ENCODE results near the gene SNAPC1. TPM values are rescaled to one million over a fixed set of nuclear protein-coding genes. Genes with fewer than 3 reads are reported as not detected.

Gene SNAPC1
- total RNA-seq, 1 experiment from 2014 or later, result 6.8 TPM

DNA sequence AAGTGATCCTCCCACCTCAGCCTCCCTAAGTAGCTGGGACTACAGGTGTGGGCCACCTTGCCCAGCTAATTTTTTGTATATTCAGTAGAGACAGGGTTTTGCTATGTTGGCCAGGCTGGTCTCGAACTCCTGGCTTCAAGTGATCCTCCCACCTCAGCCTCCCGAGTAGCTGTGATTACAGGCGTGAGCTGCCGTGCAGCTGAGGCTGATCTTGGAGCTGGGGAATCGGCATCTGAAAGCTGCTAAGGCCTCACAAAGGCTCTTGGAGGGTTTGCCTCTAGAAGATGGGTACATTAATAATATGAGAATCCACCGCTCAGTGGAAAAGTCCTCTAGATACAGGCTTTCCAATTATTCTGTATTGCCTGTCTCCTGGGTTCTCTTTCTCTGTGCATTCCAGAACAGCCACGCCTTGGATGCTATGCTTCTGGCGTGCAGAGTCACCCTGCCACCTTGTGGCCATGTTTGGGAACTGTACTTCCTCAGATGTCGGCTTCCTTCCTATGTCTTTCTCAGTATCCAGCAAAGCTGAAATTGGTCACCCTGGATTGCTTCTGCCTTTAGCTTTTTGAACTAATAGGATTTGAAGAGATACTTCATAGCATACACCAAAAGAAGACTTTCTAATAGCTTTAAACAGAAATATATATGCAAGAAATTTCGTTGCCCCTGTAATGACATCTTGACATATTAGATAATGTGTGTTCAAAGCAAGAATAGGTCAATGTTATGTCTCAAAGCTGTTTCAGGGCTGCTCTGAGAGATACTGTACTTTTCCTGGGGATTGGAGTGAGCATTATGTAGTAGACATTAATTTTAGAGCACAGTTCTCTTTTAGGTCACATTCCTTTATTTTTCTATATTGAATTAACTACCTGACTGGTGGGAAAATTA, 75.4 kb downstream of the SNAPC1 start:
- no peak overlapping the region for H3K56ac ChIP-seq (ENCODE audit: insufficient read length, low read depth, low read length)
- no peak overlapping the region for H3K18ac ChIP-seq (ENCODE audit: insufficient read length, low read depth, low read length)
- H2BK15ac ChIP-seq (ENCODE audit: low read depth, low read length), result no peak overlapping the region
- H4K5ac ChIP-seq (ENCODE audit: insufficient read length, low read depth, low read length), result no peak overlapping the region
- H3K4ac ChIP-seq (ENCODE audit: low read depth, low read length), result no peak overlapping the region
- TF ChIP-seq, protein P1, sequence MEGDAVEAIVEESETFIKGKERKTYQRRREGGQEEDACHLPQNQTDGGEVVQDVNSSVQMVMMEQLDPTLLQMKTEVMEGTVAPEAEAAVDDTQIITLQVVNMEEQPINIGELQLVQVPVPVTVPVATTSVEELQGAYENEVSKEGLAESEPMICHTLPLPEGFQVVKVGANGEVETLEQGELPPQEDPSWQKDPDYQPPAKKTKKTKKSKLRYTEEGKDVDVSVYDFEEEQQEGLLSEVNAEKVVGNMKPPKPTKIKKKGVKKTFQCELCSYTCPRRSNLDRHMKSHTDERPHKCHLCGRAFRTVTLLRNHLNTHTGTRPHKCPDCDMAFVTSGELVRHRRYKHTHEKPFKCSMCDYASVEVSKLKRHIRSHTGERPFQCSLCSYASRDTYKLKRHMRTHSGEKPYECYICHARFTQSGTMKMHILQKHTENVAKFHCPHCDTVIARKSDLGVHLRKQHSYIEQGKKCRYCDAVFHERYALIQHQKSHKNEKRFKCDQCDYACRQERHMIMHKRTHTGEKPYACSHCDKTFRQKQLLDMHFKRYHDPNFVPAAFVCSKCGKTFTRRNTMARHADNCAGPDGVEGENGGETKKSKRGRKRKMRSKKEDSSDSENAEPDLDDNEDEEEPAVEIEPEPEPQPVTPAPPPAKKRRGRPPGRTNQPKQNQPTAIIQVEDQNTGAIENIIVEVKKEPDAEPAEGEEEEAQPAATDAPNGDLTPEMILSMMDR (conservative IDR thresholded peaks at IDR 0.05), result peak; percentile 94
- Mint-ChIP-seq H3K27ac (no peak overlapping the region), H3K9me3 (peaks cover 2 to 4% of the 10 kb centered on the region in 2 experiments; a peak in 2 of 5 replicates), H3K27me3 (ENCODE audit: low read depth) (no peaks in the 10 kb centered on the region), H3K4me3 (no peak overlapping the region), H3K4me1 (peaks cover 15 to 16% of the 10 kb centered on the region in 2 experiments), H3K36me3 (ENCODE audit: insufficient read depth in 1 of 3, low read depth in 3 of 3) (no peaks in the 10 kb centered on the region)
- no peak overlapping the region for H2BK5ac ChIP-seq (ENCODE audit: insufficient read length, low read length)
- no peak overlapping the region for H4K8ac ChIP-seq (replicated peaks; ENCODE audit: insufficient read length, low read depth, low read length)
- H3K23ac ChIP-seq (ENCODE audit: insufficient read length, low read depth, low read length), result no peak overlapping the region
- H2AFZ ChIP-seq (ENCODE audit: low read length), result no peak overlapping the region
- no peak overlapping the region for H2AK5ac ChIP-seq (ENCODE audit: insufficient read length, low read length)
- H3K27me3 ChIP-seq (ENCODE audit: insufficient read depth, low read length), result no peaks in the 10 kb centered on the region
- no CpG with 5 or more reads among the region's 10 CpGs for WGBS (ENCODE audit: extremely low coverage, insufficient read length, low lambda C conversion rate)
- H2BK120ac ChIP-seq (ENCODE audit: low read depth, low read length, poor library complexity, severe bottlenecking), result no peak overlapping the region
- no peak overlapping the region for H3K27ac ChIP-seq (ENCODE audit: insufficient read length, low read depth, low read length)
- H3K4me1 ChIP-seq (ENCODE audit: insufficient read depth, low read length), result peaks cover 2% of the 10 kb centered on the region; the same call in 1 of the 2 replicates
- H3K4me2 ChIP-seq (ENCODE audit: insufficient read depth, insufficient read length, low read length), result no peak overlapping the region
- no peak overlapping the region for H3K9ac ChIP-seq (ENCODE audit: extremely low read depth, insufficient read length, low read length)
- H4K91ac ChIP-seq (ENCODE audit: insufficient read length, low read depth, low read length), result no peak overlapping the region
- no peak overlapping the region for H3K14ac ChIP-seq (ENCODE audit: insufficient read depth, low read length)
- H2BK20ac ChIP-seq (ENCODE audit: low read depth, low read length, poor library complexity, severe bottlenecking), result no peak overlapping the region
- no peaks in the 10 kb centered on the region for H3K23me2 ChIP-seq (ENCODE audit: insufficient read length, low read depth, low read length, poor library complexity, severe bottlenecking)
- H4K20me1 ChIP-seq (ENCODE audit: control insufficient read depth, insufficient read depth, insufficient read length), result no peaks in the 10 kb centered on the region
- peak; percentile 73 for DNase-seq
- no peaks in the 10 kb centered on the region for H3K79me1 ChIP-seq (ENCODE audit: insufficient read depth, low read depth, low read length, poor library complexity, severe bottlenecking)
- no peaks in the 10 kb centered on the region for H3K9me3 ChIP-seq (ENCODE audit: control insufficient read depth, low read depth, low read length)
- H2BK12ac ChIP-seq (ENCODE audit: insufficient read length, low read depth, low read length), result no peak overlapping the region
- H3T11ph ChIP-seq (ENCODE audit: low read length), result no peak overlapping the region
- H3K79me2 ChIP-seq (ENCODE audit: insufficient read depth, low read length), result no peaks in the 10 kb centered on the region

Measured in H9 (cell line).